Measurements from ENCODE around the gene EARS2. TPM values are rescaled to one million over a fixed set of nuclear protein-coding genes. Genes with fewer than 3 reads are reported as not detected.

EARS2 gene
- 10 to 100 TPM; 15.3 to 18.1 TPM for total RNA-seq

- H3K27me3 ChIP-seq = no peaks in the 10 kb centered on the region
- peaks cover 0 to 42% of the 10 kb centered on the region in 2 donors for H3K4me1 ChIP-seq
- H3K9me3 ChIP-seq = no peaks in the 10 kb centered on the region
- H3K27ac ChIP-seq = peak within 1 kb of the TSS; percentile 85 to 94
- peaks cover 35% of the 10 kb centered on the region for H3K36me3 ChIP-seq
- TF ChIP-seq, protein P1, sequence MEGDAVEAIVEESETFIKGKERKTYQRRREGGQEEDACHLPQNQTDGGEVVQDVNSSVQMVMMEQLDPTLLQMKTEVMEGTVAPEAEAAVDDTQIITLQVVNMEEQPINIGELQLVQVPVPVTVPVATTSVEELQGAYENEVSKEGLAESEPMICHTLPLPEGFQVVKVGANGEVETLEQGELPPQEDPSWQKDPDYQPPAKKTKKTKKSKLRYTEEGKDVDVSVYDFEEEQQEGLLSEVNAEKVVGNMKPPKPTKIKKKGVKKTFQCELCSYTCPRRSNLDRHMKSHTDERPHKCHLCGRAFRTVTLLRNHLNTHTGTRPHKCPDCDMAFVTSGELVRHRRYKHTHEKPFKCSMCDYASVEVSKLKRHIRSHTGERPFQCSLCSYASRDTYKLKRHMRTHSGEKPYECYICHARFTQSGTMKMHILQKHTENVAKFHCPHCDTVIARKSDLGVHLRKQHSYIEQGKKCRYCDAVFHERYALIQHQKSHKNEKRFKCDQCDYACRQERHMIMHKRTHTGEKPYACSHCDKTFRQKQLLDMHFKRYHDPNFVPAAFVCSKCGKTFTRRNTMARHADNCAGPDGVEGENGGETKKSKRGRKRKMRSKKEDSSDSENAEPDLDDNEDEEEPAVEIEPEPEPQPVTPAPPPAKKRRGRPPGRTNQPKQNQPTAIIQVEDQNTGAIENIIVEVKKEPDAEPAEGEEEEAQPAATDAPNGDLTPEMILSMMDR (IDR thresholded peaks at IDR 0.05) = peak; percentile 91 to 92
- DNase-seq (ENCODE audit: low spot score) = peak; percentile 98
- peak within 1 kb of the TSS; percentile 86 to 97 for H3K4me3 ChIP-seq
These were observed at the start of gene EARS2, which contains the start of gene UBFD1 for GRCh38 chr16:23556881-23557778. TSS of gene EARS2 (minus strand) at chr16:23557350. CDS start at chr16:23557343, 7 bp downstream. TSS of gene UBFD1 (plus strand) at chr16:23557727. CDS start at chr16:23557743, 16 bp downstream.

GRCh38 chr16:23597003-23597756 lies 40.0 kb upstream of the EARS2 start:
- TF ChIP-seq, protein P1 (IDR thresholded peaks at IDR 0.05) = peak in 1 of 2 donors; percentile 56
- DNase-seq (ENCODE audit: low spot score) = no peak
- H3K9me3 ChIP-seq = no peaks in the 10 kb centered on the region
- H3K4me3 ChIP-seq = no peak overlapping the region
- no peaks in the 10 kb centered on the region for H3K27me3 ChIP-seq
- H3K36me3 ChIP-seq = peaks cover 14% of the 10 kb centered on the region
- peaks cover 0 to 35% of the 10 kb centered on the region in 2 donors for H3K4me1 ChIP-seq
- peak overlapping the region; percentile 87 to 88 for H3K27ac ChIP-seq

DNA sequence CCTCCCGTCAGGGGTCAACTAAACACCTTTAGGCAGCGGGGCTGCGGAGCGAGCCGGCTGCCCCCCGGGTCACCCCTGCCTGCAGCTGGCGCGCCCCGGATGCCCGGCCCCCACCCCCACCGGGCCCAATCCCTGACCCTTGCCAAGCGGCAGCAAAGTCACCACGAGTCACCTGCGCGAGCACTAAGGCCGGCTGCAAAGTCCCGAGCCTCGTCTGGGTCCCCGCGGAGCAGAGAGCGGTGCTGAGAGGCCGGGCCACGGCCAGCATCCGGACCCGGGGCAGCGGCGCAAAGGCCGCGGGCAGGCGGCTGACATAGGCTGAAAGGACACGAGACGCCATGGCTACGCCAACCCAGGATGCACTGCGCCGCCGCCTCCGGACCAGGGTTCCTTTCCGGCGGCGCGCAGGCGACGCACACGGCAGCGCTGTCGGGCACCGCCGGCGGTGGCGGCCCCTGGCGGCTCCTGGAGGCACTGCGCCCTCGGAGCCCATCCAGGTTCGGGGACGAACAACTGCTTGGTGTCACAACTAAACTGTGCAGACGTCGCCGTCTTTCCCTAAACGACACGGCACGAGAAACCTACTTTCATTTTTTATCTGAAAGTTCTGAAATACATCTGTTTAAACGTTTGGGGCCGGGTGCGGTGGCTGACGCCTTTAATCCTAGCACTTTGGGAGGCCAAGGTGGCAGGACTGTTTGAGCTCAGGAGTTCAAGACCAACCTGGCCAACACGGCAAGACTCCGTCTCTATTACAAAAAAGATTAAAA lies 39.0 kb upstream of the EARS2 start, which contains the start of gene NDUFAB1:
Gene NDUFAB1 (minus strand): TSS at position 366 of the 770 bp plus-strand sequence. CDS start 26 bp downstream, at position 340.
- H3K36me3 ChIP-seq = peaks cover 22% of the 10 kb centered on the region

GRCh38 chr16:23595246-23595950 lies 38.2 kb upstream of the EARS2 start:
- H3K27ac ChIP-seq = peak overlapping the region; percentile 87 to 88
- TF ChIP-seq, protein P1 (IDR thresholded peaks at IDR 0.05) = no peak
- H3K27me3 ChIP-seq = no peaks in the 10 kb centered on the region
- H3K4me3 ChIP-seq = peak overlapping the region; percentile 71 to 81
- H3K9me3 ChIP-seq = no peaks in the 10 kb centered on the region
- peaks cover 0 to 46% of the 10 kb centered on the region in 2 donors for H3K4me1 ChIP-seq
- peaks cover 30% of the 10 kb centered on the region for H3K36me3 ChIP-seq
- DNase-seq (ENCODE audit: low spot score) = no peak

More for the DNA sequence above, 39.0 kb upstream of the EARS2 start, which contains the start of gene NDUFAB1:
- DNase-seq (ENCODE audit: low spot score) = peak; percentile 85
- Histone ChIP-seq H3K27ac (peak within 1 kb of the TSS; percentile 87 to 88), H3K9me3 (no peaks in the 10 kb centered on the region), H3K27me3 (no peaks in the 10 kb centered on the region), H3K4me3 (peak within 1 kb of the TSS; percentile 71 to 81), H3K4me1 (peaks cover 0 to 43% of the 10 kb centered on the region in 2 donors)
- TF ChIP-seq, protein P1 (IDR thresholded peaks at IDR 0.05) = peak; percentile 99 to 100
